ENCODE results near the gene KLHDC7B. TPM values are rescaled to one million over a fixed set of nuclear protein-coding genes. Genes with fewer than 3 reads are reported as not detected.

The KLHDC7B gene
- total RNA-seq, 4 donors from 2014 or later, result 0.90 TPM; not detected in 3

DNA sequence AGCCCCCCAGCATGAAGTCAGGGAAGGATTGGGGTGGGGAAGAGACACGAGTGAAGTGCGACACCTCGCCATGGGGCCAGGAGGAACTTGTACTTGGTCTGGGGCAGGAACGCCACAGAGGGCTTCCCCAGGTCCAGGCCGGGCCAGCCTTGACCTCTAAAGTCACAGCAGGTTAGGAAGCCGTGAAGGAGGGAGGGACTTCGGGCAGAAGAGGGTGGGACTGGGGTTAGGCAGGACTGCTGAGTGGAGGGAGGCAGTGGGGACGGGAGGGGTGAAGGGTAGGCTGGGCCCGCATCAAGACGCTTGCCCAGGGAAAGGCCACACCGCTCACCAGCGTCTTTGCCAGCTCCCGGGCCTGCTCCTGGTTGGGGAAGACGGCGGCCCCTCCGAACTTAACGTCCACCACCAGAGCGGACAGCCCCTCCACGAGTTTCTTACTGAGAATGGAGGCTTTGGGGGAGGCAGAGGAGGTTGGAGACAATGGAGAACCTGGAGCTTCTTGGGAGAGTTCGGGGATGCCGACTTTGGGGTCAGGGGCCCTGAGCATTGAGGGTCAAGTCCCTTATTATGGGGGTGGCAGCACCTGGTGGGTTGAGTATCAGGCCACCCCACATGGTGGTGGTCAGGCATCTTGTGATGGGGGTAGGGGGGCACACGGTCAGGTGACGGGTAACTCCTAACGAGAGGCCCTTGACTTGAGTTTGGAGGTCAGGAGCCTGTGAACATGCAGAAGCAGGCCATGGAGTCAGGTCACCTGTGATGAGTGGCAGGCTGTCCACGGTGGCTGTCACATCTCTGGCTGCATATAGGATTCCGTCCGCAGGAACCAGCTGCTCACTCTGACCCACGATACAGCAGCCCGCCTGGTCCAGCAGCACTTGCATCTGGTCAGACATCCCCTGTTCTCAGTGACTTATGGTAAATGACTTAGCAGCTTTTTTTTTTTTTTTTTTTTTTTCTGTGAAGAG lies 18.6 kb upstream of the KLHDC7B start:
- Histone ChIP-seq H3K27me3 (peaks cover 3 to 26% of the 10 kb centered on the region in 2 donors), H3K27ac (peak overlapping the region; percentile 72 to 95 (median 91)), H3K9me3 (no peaks in the 10 kb centered on the region), H3K4me3 (peak overlapping the region; percentile 50 to 93 (median 91)), H3K4me1 (peaks cover 0 to 76% (median 36%) of the 10 kb centered on the region in 4 donors), H3K36me3 (peaks cover 0 to 21% (median 14%) of the 10 kb centered on the region in 3 donors)
- WGBS, 2 donors, result 34 to 50% methylated on average over 29 of the region's 29 CpGs
- no peak for TF ChIP-seq EP300 (IDR thresholded peaks at IDR 0.05)
- TF ChIP-seq, protein P1, sequence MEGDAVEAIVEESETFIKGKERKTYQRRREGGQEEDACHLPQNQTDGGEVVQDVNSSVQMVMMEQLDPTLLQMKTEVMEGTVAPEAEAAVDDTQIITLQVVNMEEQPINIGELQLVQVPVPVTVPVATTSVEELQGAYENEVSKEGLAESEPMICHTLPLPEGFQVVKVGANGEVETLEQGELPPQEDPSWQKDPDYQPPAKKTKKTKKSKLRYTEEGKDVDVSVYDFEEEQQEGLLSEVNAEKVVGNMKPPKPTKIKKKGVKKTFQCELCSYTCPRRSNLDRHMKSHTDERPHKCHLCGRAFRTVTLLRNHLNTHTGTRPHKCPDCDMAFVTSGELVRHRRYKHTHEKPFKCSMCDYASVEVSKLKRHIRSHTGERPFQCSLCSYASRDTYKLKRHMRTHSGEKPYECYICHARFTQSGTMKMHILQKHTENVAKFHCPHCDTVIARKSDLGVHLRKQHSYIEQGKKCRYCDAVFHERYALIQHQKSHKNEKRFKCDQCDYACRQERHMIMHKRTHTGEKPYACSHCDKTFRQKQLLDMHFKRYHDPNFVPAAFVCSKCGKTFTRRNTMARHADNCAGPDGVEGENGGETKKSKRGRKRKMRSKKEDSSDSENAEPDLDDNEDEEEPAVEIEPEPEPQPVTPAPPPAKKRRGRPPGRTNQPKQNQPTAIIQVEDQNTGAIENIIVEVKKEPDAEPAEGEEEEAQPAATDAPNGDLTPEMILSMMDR (IDR thresholded peaks at IDR 0.05), result no peak
- no peak for TF ChIP-seq POLR2A (IDR thresholded peaks at IDR 0.05)
- peak in 1 of 2 donors; percentile 36 for DNase-seq (ENCODE audit: low spot score in 2 of 2)

DNA sequence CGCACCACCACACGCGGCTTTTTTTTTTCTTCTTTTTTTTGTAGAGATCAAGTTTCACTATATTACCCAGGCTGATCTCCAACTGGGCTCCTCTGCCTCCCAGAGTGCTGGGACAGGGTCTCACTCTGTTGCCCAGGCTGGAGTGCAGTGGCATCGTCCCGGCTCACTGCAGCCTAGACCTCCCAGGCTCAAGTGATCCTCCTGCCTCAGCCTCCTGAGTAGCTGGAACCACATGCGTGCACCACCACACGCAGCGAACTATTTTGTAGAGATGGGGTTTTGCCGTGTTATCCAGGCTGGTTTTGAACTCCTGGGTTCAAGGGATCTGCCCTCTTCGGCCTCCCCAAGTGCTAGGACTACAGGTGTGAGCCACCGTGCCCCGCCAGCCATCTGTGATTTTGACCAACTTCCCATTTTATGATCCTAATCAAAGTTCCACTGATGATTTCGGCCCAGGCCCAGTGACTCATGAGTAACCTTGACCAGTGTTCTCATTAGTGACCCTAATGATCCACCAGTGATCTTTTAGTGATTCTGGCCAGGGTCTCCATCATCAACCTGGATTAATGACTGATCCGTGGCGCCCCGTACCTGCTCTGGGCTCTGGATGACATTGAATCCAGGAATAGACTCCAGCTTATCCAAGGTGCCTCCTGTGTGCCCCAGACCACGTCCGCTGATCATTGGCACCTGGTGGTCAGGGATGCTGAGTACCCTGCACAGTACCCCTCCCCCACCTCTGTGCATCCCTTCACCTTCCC lies 17.6 kb upstream of the KLHDC7B start:
- no peak for DNase-seq (ENCODE audit: low spot score in 2 of 2)
- Histone ChIP-seq H3K27me3 (peaks cover 3 to 36% of the 10 kb centered on the region in 2 donors), H3K9me3 (no peaks in the 10 kb centered on the region), H3K27ac (peak overlapping the region in 1 of 4 donors; percentile 95), H3K36me3 (peaks cover 0 to 11% (median 7%) of the 10 kb centered on the region in 3 donors), H3K4me1 (peaks cover 0 to 85% (median 43%) of the 10 kb centered on the region in 4 donors), H3K4me3 (peak overlapping the region in 1 of 4 donors; percentile 53)
- WGBS, 2 donors, result 89 to 92% methylated on average over 18 of the region's 18 CpGs
- no peak for TF ChIP-seq POLR2A (IDR thresholded peaks at IDR 0.05)
- TF ChIP-seq, protein P1 (IDR thresholded peaks at IDR 0.05), result no peak
- no peak for TF ChIP-seq EP300 (IDR thresholded peaks at IDR 0.05)

DNA sequence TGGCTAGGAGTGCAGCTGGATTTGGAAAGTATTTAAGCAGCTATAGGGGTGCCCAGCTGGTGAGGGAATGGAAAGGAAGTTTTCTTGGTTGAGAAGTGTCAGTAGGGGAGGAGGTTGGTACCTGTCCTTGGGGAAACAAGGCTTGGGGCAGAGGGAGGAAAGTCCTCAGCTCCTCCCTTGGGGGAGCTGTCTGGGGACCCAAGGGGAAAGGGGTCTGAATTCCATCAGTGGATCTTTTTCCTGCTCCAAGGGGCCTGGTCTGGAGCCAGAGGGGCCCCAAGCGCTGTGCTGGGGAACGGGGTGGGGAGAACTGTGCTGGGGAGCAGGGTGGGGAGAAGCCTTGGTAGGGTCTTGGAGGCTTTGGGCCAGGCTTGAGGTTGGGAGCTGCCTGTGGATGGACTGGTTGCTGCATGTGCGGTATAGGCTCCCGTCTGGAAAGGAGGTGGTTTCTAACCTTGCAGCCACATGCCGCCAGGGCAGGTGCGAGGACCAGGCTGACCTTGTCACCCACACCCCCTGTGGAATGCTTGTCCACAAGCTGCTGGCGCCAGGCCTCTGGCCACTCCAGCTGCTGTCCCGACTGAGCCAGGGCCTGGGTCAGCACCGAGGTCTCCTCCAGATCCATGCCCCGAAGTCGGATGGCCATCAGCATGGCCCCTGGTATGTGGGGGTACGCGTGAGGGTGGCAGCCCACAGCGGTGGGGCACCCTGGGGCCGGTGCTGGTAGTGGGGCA lies 16.9 kb upstream of the KLHDC7B start:
- peak overlapping the region in 3 of 4 donors; percentile 45 to 60 (median 53) for H3K4me3 ChIP-seq
- H3K27me3 ChIP-seq, result peaks cover 3 to 43% of the 10 kb centered on the region in 2 donors
- peak overlapping the region; percentile 56 to 96 (median 90) for H3K27ac ChIP-seq
- H3K36me3 ChIP-seq, result peaks cover 0 to 3% (median 0%) of the 10 kb centered on the region in 3 donors
- TF ChIP-seq POLR2A (IDR thresholded peaks at IDR 0.05), result no peak
- TF ChIP-seq EP300 (IDR thresholded peaks at IDR 0.05), result no peak
- TF ChIP-seq, protein P1 (IDR thresholded peaks at IDR 0.05), result no peak
- no peak for DNase-seq (ENCODE audit: low spot score in 2 of 2)
- 45 to 62% methylated on average over 8 to 12 of the region's 15 CpGs for WGBS, 2 donors
- peaks cover 0 to 82% (median 42%) of the 10 kb centered on the region in 4 donors for H3K4me1 ChIP-seq
- H3K9me3 ChIP-seq, result no peaks in the 10 kb centered on the region

DNA sequence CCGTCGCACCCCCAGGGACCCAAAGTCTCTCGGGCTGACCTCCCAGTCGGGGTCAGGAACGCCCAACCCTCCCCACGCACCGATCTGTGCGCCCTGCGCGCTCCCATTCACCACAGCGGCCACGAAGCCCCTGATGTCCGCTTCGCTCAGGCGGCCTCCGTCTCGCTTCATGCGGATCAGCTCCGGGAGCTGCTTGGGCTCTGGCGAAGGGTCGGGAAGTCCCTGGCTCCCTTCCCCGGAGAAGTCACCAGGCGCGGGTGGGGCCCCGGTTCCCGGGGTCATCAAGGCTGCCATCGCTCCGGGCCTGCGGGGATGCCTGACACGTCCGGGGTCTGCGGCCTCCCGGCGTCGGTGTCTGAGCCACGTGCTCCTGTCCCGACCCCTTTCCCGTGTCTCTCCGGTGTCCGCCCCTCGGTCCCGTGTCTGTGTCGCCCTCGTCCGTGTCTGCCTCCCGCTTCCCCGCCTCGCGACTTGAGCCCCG lies 16.2 kb upstream of the KLHDC7B start:
- Histone ChIP-seq H3K27me3 (peaks cover 3 to 50% of the 10 kb centered on the region in 2 donors), H3K4me3 (peak overlapping the region; percentile 31 to 60 (median 49)), H3K27ac (peak overlapping the region; percentile 56 to 96 (median 90)), H3K9me3 (no peaks in the 10 kb centered on the region), H3K36me3 (no peaks in the 10 kb centered on the region), H3K4me1 (peaks cover 0 to 76% (median 36%) of the 10 kb centered on the region in 4 donors)
- no peak for TF ChIP-seq POLR2A (IDR thresholded peaks at IDR 0.05)
- TF ChIP-seq, protein P1 (IDR thresholded peaks at IDR 0.05), result no peak
- TF ChIP-seq EP300 (IDR thresholded peaks at IDR 0.05), result no peak
- WGBS, 2 donors, result 4 to 16% methylated on average over 18 to 31 of the region's 50 CpGs
- peak in 1 of 2 donors; percentile 23 for DNase-seq (ENCODE audit: low spot score in 2 of 2)

All from tibial nerve (tissue), 4 donors.